Measurements from ENCODE around the gene CD300E.

GRCh38 chr17:74612046-74612445 is 11.5 kb downstream of the CD300E start:
- TF ChIP-seq CTCF (IDR thresholded peaks at IDR 0.05 in 2 of 3, conservative IDR thresholded peaks at IDR 0.05 in 1 of 3; ENCODE audit: borderline replicate concordance in 1 of 3, insufficient read depth in 1 of 3, low read depth in 2 of 3, low read length in 2 of 3) (no peak), YY1 (IDR thresholded peaks at IDR 0.05; ENCODE audit: extremely low read depth, insufficient replicate concordance, low read depth, low read length) (no peak), REST (IDR thresholded peaks at IDR 0.05; ENCODE audit: low read depth) (no peak), POLR2A (IDR thresholded peaks at IDR 0.05; ENCODE audit: borderline replicate concordance, extremely low read depth, insufficient read depth, insufficient read length) (no peak), ZNF274 (IDR thresholded peaks at IDR 0.05; ENCODE audit: low read depth, low read length) (no peak), EZH2phosphoT487 (IDR thresholded peaks at IDR 0.05; ENCODE audit: borderline replicate concordance) (no peak), ELF1 (IDR thresholded peaks at IDR 0.05; ENCODE audit: borderline replicate concordance, low read depth) (no peak), EZH2 (IDR thresholded peaks at IDR 0.05) (no peak), SP1 (IDR thresholded peaks at IDR 0.05; ENCODE audit: low read depth) (no peak), ZFX (IDR thresholded peaks at IDR 0.05) (no peak)

Data from HCT116 (cell line).